Measurements from ENCODE around the gene SAMD4B.
"Not testable (repeated sequence)": the region's sequence is repeated elsewhere in the genome, so short reads cannot be mapped to it uniquely, and the experiment has no call there.

SAMD4B gene, protein sequence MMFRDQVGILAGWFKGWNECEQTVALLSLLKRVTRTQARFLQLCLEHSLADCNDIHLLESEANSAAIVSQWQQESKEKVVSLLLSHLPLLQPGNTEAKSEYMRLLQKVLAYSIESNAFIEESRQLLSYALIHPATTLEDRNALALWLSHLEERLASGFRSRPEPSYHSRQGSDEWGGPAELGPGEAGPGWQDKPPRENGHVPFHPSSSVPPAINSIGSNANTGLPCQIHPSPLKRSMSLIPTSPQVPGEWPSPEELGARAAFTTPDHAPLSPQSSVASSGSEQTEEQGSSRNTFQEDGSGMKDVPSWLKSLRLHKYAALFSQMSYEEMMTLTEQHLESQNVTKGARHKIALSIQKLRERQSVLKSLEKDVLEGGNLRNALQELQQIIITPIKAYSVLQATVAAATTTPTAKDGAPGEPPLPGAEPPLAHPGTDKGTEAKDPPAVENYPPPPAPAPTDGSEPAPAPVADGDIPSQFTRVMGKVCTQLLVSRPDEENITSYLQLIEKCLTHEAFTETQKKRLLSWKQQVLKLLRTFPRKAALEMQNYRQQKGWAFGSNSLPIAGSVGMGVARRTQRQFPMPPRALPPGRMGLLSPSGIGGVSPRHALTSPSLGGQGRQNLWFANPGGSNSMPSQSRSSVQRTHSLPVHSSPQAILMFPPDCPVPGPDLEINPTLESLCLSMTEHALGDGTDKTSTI

DNA sequence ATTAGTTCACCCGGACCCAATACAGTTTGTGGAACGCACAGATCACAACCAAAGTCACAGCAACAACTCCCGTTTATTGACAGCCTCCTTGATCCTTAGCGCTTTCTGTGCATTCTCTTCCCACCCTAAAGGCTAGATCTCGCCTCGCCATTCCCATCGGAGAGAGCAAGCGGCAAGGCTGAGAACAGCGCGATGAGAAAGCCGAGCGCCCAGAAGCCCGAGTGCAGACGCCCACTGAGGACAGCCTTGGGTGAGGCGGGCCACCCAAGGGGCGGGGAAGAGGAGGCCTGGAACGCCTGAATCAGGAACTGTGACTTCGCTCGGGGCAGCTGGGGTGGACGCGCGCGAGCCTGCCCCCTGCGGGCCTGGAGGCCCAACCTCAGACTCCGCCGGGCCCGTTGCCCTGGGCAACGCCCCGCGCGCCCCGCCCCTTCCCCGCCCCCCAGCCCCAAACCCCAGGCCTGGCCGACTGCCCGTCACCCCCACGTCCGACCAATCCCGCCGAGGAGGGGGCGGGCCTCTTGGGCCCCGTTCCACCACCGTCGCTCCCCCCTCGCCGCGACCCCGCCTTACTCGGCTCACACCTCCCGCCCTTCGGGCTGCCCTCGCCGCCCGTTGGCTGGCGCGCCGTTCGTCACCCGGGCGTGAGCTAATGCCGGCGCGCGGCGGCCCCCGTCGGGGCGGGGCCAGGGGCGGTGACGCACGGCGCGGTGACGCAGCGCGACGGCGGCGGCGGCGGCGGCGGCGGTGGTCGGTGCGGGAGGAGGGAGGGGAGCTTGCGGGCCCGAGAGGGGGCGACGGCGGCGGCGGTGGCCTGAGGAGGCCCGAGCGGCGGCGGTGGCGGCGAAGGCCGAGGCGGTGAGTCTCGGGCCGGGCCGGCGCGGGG, at the start of gene SAMD4B:
SAMD4B (plus strand) TSS at position 703 of the 886 bp plus-strand sequence. CDS start 14,473 bp downstream, outside the sequence.
- peak; percentile 99 to 100 for DNase-seq (ENCODE audit: low read depth in 2 of 2)

DNA sequence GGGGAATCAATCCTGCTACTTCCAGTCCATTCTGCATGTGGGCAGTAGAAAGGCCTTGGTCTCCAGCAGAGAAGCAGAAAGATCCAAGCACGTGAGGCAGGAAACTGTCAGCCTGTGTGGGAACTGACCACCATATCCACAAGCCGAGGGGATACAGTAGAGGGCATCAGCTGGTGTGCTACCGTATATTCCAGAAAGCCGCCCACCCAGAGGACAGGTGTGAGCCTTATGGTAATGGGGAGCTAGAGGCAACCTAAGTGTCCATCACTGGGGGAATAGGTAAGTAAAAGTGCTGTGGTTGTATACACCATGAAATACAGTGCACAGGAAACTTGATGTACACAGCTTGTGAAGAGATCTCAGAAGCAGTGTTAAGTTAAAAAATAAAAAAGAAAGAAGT, 48.8 kb upstream of the SAMD4B start:
- DNase-seq (ENCODE audit: low read depth in 2 of 2) = no peak

DNA sequence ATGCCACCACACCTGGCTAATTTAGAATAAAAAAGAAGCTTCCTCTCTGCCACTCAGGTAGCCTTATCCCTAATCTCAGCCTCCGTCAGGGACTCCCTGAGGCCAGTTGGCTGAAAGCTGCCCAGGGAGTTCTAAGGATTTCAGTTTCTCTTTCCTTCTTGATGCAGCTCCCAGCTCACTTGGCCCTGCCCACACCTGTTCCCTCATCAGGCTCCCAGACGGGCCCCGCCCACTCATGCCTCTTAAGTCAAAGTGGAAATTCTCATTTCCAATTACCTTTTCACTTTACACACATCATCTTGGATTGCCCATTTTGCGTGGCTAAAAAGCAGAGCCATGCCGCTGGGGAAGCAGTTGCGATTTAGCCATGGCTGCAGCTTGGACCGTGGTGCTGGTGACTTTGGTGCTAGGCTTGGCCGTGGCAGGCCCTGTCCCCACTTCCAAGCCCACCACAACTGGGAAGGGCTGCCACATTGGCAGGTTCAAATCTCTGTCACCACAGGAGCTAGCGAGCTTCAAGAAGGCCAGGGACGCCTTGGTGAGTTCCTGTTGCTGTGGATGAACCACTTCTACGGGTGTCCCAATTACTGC, 46.1 kb upstream of the SAMD4B start, which contains the start of gene IFNL1:
IFNL1 (plus strand) TSS at position 353 of the 591 bp plus-strand sequence; CDS start at position 368, 15 bp downstream.
- no peak for DNase-seq (ENCODE audit: low read depth in 2 of 2)

DNA sequence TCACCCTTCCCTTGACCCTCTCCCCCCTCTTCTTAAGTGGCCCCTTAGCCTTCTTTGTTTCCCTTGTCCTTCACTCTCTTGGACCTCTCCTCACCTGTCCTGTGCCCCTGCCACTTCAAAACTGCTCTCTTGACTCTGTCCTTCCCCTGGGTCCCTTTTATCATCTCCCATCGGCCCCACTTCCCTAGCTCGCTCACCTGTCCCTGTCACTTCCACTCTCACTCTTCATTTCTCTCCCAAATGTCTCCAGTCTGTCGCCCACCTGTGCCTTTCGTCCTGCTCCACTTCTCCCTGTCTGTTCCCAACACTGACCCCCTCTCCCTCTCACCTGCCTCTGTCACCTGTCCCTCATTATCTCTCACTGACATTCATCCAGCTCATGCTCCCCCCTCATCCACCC, 45.3 kb upstream of the SAMD4B start:
- no peak for DNase-seq (ENCODE audit: low read depth in 2 of 2)

DNA sequence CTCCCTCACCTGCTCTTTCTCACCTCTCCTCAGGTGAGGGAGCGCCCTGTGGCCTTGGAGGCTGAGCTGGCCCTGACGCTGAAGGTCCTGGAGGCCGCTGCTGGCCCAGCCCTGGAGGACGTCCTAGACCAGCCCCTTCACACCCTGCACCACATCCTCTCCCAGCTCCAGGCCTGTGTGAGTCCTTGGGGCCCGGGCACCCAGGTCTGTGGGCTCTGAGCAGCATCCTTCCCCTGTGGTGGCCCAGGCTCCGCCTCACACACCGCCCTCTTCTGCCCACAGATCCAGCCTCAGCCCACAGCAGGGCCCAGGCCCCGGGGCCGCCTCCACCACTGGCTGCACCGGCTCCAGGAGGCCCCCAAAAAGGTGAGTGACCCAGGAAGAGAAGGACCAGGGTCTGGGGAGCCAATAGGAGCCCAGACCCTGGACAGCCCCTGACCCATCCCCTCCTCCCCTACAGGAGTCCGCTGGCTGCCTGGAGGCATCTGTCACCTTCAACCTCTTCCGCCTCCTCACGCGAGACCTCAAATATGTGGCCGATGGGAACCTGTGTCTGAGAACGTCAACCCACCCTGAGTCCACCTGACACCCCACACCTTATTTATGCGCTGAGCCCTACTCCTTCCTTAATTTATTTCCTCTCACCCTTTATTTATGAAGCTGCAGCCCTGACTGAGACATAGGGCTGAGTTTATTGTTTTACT, 44.1 kb upstream of the SAMD4B start:
- DNase-seq (ENCODE audit: low read depth in 2 of 2) = peak; percentile 58 to 63

DNA sequence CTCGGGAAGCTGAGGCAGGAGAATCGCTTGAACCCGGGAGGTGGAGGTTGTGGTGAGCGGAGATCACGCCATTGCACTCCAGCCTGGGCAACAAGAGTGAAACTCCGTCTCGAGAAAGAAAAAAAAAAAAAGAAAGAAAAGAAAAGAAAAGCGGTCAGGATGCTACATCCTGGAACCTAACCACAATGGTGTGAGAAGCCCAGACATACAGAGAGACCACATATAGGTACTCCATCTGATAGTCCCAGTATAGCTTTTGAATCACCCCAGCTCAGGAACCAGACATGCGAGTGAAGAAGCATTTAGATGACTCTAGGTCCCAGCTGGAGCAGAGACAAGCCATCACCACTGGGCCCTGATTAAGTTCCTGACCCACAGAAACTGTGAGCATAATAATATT, 42.8 kb upstream of the SAMD4B start:
- DNase-seq (ENCODE audit: low read depth in 2 of 2) = no peak

DNA sequence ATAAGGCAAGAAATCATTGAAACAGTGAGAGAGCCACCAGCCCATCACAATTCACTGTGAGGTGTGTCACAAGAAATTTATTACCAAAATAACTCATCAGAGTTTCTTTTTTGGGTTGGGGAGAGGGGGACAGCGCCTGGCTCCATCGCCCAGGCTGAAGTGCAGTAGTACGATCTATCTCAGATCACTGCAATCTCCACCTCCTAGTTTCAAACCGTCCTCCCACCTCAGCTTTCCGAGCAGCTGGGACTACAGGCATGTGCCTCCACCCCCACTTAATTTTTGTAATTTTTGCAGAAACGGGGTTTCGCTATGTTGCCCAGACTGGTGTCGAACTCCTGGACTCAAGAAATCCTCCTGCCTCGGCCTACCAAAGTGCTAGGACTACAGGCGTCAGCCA, 42.4 kb upstream of the SAMD4B start:
- DNase-seq (ENCODE audit: low read depth in 2 of 2) = no peak

DNA sequence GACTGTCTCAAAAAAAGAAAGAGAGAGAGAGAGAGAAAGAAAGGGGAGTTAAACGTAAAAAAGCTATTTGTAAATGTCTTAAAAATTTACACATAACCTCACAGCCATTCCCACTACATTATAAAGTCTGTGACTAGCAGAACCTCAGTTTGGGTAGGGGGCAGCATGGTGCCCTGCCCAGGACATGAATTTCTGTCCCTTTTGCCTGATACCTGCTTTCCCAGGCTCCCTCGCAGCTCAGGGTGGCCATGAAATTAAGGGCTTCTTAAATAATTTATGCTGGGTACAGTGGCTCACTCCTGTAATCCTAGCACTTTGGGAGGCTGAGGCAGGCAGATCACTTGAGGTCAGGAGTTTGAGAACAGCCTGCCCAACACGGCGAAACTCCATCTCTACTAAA, 41.2 kb upstream of the SAMD4B start:
- no peak for DNase-seq (ENCODE audit: low read depth in 2 of 2)

DNA sequence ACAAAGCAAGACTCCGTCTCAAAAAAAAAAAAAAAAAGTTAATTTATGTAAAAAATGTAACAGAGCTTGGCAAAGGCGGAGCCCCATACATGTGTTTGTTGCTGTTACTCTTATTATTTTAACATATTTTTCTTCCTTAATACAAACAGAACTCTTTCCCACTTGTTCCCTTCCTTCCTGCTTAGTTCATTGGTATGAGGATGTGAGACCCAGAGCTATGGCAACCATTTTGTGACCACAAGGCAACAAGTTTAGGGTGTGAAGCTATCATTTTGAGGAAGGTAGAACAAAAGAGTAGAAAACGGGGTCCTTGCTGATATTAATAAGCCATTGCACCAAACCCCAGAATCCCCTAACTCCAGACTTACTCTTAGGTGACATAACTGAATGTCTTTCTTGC, 40.7 kb upstream of the SAMD4B start:
- no peak for DNase-seq (ENCODE audit: low read depth in 2 of 2)

DNA sequence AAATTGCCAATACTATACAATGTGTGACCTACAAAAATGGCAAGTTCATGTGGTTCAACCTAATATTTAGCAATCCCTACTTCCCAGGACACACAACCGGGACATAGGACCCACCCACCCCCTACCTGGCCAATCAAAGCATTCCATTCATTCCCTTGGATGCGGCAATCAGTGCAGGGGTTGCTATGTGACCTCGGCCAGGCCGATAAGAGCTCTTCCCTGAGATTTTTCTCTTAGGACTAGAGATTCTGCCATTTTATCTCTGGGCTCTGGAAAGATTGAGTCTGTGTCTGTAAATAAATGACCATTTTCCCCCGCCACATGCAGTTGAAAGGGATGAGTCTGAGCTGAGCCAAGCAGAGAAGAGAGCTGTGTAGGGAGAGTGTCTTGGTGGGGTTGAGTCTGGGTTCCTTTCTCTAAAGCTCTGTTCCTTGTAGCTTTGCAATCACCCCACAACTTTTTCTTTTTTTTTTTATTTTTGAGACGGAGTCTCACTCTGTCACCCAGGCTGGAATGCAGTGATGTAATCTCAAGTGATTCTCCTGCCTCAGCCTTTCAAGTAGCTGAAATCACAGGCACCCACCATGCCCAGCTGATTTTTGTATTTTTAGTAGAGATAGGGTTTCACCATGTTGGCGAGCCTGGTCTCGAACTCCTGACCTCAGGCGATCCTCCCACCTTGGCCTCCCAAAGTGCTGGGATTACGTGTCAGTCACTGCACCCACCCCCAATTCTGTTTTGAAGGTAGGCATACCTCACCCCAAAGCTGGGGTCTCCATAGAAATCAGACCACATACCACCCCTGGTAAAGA, 38.6 kb upstream of the SAMD4B start:
- no peak for DNase-seq (ENCODE audit: low read depth in 2 of 2)

DNA sequence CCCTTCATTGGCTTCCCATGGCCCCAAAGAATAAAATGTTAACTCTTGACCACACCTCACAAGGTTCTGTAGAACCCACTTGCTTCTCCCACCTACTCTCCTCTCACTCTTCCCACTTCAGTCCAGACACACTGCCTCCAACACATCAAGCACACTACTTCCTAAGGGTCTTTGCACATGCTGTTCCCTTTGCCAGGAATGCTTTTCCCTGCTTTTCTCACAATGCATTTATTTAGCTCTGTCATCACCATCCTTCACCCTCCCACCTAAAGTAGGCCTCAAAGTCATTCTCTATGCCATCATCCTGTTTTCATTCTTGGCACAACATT, 38.1 kb upstream of the SAMD4B start:
- no peak for DNase-seq (ENCODE audit: low read depth in 2 of 2)

DNA sequence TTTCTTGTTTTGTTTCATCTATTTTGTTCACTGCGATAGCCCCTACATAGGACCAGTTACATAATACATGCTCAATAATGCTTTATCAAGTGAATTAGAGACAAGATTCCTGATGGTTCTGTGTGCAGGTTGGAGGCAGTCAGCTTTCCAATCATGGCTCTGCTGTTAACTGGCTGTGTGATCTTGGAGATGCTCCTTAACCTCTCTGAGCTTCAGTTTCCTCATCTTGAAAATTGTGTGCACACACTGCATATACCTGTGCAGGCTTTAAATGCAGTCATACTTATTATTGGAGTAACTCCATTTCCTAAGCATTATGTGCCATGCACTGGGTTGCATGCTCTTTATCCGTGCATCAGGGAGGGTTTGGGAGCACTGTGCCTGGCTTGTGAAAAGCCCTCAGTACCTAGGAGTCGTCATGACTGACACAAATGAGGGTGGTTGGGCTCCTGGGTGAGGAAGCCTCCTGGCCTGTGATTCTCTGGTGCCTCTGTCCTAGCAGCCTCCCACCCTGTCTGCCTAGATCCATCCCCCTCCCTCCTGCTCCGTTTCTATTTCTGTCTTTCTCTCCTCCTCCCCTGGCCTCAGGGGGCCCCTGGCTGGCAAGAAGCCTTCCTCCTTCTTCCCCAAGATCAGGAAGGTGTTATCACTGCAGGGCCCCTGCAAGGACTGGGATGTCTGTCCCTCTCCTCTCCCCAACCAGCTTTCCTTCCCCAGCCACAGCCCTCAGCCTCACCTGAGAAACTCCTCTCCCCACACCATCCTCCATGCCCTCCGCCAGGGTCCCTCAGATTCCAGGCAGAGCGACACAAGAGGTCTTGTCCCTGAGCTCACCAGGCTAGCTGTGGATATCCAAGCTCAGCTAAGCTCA, 37.3 kb upstream of the SAMD4B start:
- DNase-seq (ENCODE audit: low read depth in 2 of 2) = no peak

DNA sequence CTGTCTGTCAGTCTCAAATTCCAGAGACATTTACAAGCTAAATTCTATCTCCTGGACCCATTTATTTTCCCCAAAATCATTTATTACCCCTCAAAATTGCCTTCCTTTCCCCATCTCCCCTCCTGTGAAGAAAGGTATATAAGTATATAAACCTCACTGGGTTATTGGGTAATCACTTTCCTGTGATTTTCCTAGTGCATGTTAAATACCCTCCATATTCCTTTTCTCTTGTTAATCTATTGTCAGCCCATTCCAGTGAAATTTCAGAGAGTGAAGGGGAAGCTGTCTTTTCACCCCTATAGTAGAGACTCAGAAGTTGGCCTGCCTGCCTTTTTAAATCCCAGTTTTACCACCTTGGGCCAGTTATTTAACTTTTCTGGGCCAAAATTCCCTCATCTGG, 36.1 kb upstream of the SAMD4B start:
- no peak for DNase-seq (ENCODE audit: low read depth in 2 of 2)

DNA sequence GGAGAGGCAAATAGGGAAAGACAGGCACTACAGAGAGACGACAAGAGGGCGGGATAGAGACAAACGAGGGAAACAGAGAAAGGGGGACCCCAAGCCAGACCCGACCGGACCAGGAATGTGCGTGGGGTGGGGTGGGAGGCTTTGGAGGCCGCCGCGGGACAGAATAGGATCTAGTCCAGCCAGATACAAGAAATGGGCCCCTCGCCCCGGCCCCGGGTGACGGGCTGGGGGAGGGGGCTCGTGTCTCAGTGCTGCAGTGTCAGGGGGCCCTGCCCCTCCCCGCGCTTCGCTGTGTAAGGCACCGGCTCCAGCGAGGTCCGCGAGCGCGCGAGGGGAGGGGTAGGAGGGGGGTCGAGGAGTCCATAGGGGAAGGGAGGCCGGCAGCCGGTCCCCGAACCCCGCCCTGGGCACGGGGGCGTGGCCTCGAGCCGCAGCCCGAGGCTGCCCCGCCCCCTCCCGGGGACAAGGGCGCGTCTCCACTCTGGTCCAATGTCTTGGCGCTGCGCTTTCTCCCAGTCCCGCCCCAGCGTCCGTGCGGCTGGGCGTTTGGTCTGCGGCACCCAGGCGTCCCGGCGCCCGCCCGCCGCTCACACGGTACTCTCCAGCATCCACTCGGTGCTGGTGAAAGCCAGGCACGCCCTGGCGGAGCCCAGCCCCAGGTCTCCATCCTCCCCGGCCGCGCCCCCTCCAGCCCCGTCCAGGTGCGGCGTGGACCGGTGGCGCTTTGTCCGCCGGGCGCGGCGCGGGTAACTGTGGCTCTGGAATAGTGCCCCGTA, 35.0 kb upstream of the SAMD4B start:
- DNase-seq (ENCODE audit: low read depth in 2 of 2) = no peak

DNA sequence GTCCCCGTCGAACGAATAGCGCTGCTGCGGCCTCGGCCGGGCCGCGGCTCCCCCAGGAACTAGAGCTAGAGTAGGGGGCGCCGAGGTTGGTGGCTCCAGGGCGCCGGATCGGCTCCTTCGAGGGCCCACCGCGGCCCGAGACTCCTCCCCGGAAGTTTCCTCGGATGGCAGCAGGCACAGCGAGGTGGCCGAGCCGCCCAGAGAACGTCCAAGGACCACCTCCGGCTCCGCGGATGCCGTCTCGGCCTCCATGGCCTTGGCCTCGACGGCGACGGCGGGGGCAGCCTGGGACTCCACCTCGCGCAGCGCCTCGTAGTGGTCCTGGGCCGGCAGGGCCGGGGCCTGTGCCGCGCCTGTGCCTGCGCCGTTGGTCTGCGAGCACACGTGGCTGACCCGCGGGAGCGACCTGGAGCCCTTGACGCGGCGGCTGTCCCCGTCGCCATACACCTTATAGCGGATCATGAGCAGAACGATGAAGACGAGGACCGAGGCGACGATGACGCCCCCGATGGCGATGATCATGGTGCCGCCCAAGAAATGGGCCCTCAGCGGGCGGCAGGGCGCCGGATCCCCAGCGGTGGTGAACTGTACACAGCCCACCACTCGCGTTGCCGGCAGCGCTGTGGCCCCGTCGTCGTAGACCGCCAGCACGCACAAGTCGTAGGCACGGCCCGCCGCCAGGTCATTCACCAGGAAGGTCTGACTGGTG, 34.2 kb upstream of the SAMD4B start:
- DNase-seq (ENCODE audit: low read depth in 2 of 2) = no peak

DNA sequence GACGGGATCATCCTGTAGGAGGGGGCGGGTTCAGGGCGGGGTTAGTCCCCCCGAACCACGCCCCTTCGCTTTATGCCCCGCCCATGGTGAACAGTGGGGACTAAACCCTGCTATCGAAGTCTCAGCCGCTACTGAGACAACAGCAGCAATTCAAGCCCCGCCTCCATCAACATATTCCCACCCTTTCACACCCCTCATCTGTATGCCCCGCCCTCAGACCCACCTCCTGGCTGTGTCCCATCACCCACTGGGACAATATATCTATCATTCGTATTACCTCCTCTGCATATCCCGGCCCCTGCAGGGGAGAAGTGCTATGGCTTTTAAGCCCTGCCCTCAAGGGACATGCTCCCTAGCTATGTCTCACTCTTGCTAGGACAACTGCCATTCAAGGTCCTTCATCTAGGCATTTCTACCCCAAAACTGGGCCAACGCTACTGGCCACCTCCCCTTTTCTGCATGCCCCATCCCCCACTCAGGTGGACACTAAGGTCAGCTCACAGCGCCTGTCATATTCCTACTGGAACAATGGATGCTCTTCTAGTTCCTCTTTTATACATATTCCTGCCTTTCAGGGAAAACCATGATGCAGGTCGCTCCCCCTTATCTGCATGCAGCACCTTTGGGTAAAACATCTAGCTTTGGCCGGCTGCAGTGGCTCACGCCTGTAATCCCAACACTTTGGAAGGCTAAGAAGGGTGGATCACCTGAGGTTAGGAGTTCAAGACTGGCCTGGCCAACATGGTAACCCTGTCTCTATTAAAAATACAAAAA, 33.5 kb upstream of the SAMD4B start:
- no peak for DNase-seq (ENCODE audit: low read depth in 2 of 2)

DNA sequence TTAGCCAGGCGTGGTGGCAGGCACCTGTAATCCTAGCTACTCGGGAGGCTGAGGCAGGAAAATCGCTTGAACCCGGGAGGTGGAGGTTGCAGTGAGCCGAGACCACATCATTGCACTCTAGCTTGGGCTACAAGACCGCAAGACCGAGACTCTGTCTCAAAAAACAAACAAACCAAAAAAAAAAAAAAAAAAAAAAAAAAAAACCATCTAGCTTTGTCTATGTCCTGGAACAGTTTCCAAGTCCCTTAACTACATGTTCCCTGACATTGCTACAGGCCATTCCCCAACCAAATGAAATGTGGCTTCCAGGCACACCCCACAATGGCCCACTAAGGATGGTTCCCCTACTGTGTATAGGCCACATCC, 32.9 kb upstream of the SAMD4B start:
- DNase-seq (ENCODE audit: low read depth in 2 of 2) = not testable (repeated sequence)
